Activated CD4-positive, alpha-beta T cell treated with anti-CD3 and anti-CD28 coated beads, Interleukin-2, amount 10 ng/mL, durations not matched to agents 24 days and 14 days (primary cell): ENCODE data around the gene DCP1A. TPM values are rescaled to one million over a fixed set of nuclear protein-coding genes. Genes with fewer than 3 reads are reported as not detected.
A peak's percentile ranks its signal among the peaks of the same experiment; 100 is the strongest.
"Not testable (repeated sequence)": the region's sequence is repeated elsewhere in the genome, so short reads cannot be mapped to it uniquely, and the experiment has no call there.

Experiments
- DNase-seq: peaks from one replicate; pipeline ENCODE4 v3.0.0; 2022
- H3K27ac Mint-ChIP-seq: one replicate; pipeline ENCODE4 v1.8.0; 2022; ENCODE audit warnings: mild to moderate bottlenecking, mixed read lengths
- H3K27me3 Mint-ChIP-seq: one replicate; pipeline ENCODE4 v1.8.0; 2022; ENCODE audit warnings: mixed read lengths
- H3K36me3 Mint-ChIP-seq: one replicate; pipeline ENCODE4 v1.8.0; 2022; ENCODE audit warnings: low read depth, mild to moderate bottlenecking, mixed read lengths
- H3K4me1 Mint-ChIP-seq: one replicate; pipeline ENCODE4 v1.8.0; 2021; ENCODE audit warnings: mixed read lengths
- H3K4me3 Mint-ChIP-seq: one replicate; pipeline ENCODE4 v1.8.0; 2022; ENCODE audit warnings: mild to moderate bottlenecking, moderate library complexity, mixed read lengths
- H3K9me3 Mint-ChIP-seq: one replicate; pipeline ENCODE4 v1.8.0; 2021; ENCODE audit warnings: mixed read lengths
- intact Hi-C: fragments of 100-400 bp; cut with micrococcal nuclease; formaldehyde crosslinking; loops from one replicate; pipeline ENCODE4 v1.15.1; 2023
- total RNA-seq: library from RNA; stranded (reverse); gene quantifications from 2 replicates; pipeline ENCODE4 v1.2.3, GENCODE V29; 2022

Gene DCP1A
- total RNA-seq, 1 donor from 2014 or later, result 42.1 TPM

DNA sequence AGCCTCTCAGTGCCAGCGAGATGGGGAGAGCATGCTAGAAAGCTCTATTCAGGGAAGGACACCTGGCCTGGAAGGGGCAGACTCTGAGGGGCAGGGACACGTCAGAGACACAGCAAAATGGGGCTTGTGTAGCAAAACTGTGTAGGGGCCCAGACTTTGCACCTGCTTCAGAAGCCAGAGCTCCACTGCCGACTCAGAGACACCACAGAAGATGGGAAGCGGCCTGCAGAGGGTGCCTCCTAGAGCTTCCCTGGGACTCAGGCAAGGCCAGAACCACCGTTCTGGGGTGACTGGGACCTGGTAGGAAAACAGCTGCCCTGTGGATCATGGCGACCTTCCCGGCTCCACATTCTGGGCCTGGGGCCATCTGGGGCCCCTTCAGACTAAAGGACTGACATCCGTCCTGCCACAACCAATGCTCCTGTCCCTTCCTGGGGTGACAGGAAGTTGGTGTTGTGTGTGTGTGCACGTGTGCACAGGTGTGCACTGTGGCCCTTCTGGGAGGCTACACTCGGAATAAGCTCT, 74.1 kb downstream of the DCP1A start:
- Mint-ChIP-seq H3K27me3 (no peaks in the 10 kb centered on the region), H3K9me3 (no peaks in the 10 kb centered on the region), H3K36me3 (no peaks in the 10 kb centered on the region), H3K4me3 (no peak overlapping the region), H3K4me1 (peaks cover 15% of the 10 kb centered on the region), H3K27ac (no peak overlapping the region)
- no peak for DNase-seq
- intact Hi-C loops, result no loop called here

DNA sequence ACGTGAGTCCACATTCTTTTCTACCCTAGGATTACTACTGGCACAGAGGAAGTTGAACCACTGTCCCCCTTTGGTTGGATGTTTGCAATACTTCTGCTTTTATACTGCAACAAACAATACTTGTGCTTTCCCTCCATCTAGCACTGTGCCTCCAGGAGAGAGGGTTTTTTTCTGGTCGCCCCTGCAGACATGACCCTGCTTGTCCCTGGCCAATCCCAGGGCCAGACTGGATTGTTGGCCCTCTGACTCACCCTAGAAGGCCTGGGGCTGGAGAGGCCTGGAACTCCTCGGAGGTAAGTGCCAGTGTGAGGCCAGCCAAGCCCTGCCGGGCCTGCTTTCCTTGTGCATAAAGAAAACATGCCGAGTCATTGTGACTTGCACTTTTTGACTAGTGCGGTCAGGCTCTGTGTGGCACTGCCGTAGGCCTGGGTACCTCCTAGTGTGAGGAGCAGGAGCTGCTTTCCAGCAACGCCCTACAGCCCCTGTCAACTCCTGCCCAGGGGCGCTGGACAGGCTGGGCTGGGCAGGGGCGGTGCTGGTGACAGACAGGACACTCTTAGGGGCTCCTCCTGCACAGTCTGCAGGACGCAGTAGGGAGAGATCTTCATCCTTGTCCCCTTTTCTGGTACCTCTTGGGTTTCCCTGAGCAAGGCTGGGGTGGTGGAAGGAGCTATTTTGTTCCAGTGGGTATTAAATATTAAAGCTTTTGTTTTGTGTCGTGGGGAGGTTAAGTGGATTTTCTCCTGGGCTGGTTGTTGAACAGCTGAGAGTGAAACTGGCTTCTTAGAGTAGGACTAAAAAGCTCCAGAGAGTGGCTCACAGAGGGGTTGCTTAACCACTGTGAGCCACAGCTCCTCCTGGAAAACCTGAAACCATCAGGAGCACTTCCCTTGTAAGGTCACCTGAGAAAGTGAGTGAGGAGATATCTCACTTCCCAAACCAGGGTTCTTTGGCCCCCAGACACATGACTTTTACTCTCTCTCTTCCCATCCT, 77.2 kb downstream of the DCP1A start:
- Mint-ChIP-seq H3K27ac (peak overlapping the region; percentile 54), H3K4me3 (no peak overlapping the region), H3K27me3 (peaks cover 1% of the 10 kb centered on the region), H3K36me3 (no peaks in the 10 kb centered on the region), H3K4me1 (peaks cover 12% of the 10 kb centered on the region), H3K9me3 (no peaks in the 10 kb centered on the region)
- intact Hi-C loops, result no loop called here
- DNase-seq, result peak; percentile 75

DNA sequence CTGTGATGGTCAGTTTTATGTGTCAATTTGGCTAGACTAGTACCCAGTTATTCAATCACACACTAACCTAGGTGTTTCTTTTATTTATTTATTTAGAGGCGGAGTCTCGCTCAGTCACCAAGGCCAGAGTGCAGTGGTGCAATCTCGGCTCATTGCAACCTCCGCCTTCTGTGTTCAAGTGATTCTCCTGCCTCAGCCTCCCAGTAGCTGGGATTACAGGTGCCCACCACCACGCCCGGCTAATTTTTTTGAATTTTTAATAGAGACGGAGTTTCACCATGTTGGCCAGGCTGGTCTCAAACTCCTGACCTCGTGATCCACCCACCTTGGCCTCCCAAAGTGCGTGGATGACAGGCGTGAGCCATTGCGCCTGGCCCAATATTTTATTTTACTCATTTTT, 78.2 kb downstream of the DCP1A start:
- H3K27ac Mint-ChIP-seq, DNase-seq, H3K9me3 Mint-ChIP-seq, intact Hi-C loops, H3K27me3 Mint-ChIP-seq, H3K4me3 Mint-ChIP-seq, H3K36me3 Mint-ChIP-seq: not testable (repeated sequence)
- H3K4me1 Mint-ChIP-seq, result peaks cover 11% of the 10 kb centered on the region

DNA sequence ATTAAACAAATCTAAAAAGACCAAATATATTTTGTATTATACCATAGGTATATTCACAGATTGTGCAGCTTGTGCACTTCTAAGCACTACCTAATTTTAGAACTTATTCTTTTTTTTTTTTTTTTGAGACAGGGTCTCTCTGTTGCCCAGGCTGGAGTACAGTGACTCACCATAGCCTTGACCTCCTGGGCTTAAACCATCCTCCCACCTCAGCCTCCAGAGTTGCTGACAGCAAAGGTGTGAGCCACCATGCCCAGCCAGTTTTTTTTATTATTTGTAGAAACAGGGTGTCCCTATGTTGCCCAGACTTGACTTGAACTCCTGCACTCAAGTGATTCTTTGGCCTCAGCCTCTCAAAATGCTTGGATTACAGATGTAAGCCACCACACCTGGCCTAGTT, 79.6 kb downstream of the DCP1A start:
- Mint-ChIP-seq H3K27ac (no peak overlapping the region), H3K36me3 (no peaks in the 10 kb centered on the region), H3K9me3 (no peaks in the 10 kb centered on the region), H3K4me3 (no peak overlapping the region), H3K4me1 (peaks cover 11% of the 10 kb centered on the region), H3K27me3 (peaks cover 4% of the 10 kb centered on the region)
- DNase-seq, result no peak
- intact Hi-C loops, result no loop called here

DNA sequence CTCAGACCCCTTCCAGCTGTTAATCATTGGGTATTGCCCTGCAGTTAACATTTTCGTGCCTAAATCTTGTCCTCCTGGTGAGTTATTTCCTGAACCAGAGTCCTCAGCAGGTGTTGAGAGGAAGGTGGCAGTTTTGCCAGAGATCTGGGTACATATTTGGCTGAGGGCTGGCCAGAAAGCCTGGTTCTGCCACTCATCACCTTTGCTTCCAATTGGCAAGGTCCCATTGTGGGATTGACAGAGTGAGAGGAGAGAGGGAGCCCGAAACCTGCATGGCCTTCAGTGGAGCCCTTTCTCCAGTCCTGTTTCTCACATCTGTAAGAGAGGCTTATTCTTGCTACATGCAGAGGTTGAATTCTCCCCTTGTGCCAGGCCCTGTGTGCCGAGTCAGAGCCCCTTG, 82.6 kb downstream of the DCP1A start:
- Mint-ChIP-seq H3K4me3 (no peak overlapping the region), H3K36me3 (no peaks in the 10 kb centered on the region), H3K9me3 (no peaks in the 10 kb centered on the region), H3K27me3 (peaks cover 4% of the 10 kb centered on the region), H3K4me1 (peaks cover 3% of the 10 kb centered on the region), H3K27ac (no peak overlapping the region)
- intact Hi-C loops, result no loop called here
- peak; percentile 52 for DNase-seq

DNA sequence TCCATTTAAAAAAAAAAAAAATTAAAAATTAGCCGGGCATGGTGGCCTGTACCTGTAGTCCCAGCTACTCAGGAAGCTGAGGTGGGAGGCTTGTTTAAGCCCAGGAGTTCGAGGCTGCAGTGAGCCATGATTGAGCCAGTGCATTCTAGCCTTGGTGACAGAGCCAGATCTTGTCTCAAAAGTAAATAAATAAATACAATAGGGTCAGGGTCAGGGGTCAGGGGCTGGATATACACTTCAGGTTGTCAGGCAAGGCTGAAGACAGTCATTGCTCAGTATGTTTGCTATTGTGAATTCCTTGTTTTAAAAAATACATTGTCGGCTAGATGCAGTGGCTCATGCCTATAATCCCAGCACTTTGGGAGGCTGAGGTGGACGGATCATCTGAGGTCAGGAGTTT, 83.4 kb downstream of the DCP1A start:
- H3K27me3 Mint-ChIP-seq, result peaks cover 6% of the 10 kb centered on the region
- DNase-seq, result no peak
- peaks cover 1% of the 10 kb centered on the region for H3K4me1 Mint-ChIP-seq
- no peak overlapping the region for H3K4me3 Mint-ChIP-seq
- no peaks in the 10 kb centered on the region for H3K9me3 Mint-ChIP-seq
- intact Hi-C loops, result no loop called here
- no peaks in the 10 kb centered on the region for H3K36me3 Mint-ChIP-seq
- H3K27ac Mint-ChIP-seq, result no peak overlapping the region

DNA sequence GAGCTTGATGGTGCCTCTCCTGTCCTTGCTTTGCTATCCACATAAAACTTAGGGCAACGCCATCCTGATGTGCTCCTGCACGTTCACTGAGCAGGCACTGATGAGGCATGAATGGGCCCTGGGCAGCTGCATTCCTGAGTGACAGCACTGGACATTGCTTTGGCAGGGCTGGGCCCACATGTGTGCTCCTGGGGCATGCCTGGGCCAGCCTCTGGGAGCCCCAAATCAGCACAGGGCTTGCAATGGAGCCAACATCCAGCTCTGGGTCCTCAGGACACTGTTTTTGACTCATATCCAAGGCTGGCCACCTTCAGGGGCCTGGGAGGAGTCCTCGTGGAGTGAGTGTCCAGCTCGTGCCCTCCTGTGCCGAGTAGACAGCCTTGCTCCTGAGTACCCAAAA, 85.6 kb downstream of the DCP1A start:
- no peak for DNase-seq
- no peaks in the 10 kb centered on the region for H3K9me3 Mint-ChIP-seq

DNA sequence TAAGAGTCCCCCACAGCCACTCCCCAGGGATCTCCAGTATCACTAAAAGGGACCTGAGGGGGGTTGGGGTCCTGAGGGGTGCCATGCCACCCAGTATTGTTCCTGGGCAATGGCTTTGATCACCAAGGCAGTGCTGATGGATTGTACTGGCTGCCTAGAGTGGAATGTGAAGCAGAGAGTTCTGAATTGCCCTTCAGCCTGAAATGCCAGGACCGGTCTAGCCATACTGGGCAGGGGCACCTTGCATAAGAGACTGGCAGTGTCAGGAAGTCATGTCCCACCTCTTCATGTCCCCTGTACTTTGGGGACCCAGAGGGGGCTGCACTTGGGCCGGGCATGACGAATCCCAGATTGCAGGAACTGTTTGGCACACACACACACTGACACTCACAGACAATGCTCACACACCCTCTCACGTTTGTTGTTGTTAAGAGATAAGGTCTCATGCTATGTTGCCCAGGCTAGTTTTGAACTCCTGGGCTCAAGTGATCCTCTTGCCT, 87.0 kb downstream of the DCP1A start:
- Mint-ChIP-seq H3K36me3 (no peaks in the 10 kb centered on the region), H3K27ac (no peak overlapping the region), H3K9me3 (no peaks in the 10 kb centered on the region), H3K27me3 (peaks cover 5% of the 10 kb centered on the region), H3K4me3 (no peak overlapping the region), H3K4me1 (peaks cover 7% of the 10 kb centered on the region)
- no peak for DNase-seq
- intact Hi-C loops, result no loop called here

More for the DNA sequence above, 85.6 kb downstream of the DCP1A start:
- no peak overlapping the region for H3K4me3 Mint-ChIP-seq
- H3K27me3 Mint-ChIP-seq, result peaks cover 6% of the 10 kb centered on the region
- intact Hi-C loops, result no loop called here
- no peak overlapping the region for H3K27ac Mint-ChIP-seq
- H3K4me1 Mint-ChIP-seq, result peaks cover 4% of the 10 kb centered on the region
- no peaks in the 10 kb centered on the region for H3K36me3 Mint-ChIP-seq

DNA sequence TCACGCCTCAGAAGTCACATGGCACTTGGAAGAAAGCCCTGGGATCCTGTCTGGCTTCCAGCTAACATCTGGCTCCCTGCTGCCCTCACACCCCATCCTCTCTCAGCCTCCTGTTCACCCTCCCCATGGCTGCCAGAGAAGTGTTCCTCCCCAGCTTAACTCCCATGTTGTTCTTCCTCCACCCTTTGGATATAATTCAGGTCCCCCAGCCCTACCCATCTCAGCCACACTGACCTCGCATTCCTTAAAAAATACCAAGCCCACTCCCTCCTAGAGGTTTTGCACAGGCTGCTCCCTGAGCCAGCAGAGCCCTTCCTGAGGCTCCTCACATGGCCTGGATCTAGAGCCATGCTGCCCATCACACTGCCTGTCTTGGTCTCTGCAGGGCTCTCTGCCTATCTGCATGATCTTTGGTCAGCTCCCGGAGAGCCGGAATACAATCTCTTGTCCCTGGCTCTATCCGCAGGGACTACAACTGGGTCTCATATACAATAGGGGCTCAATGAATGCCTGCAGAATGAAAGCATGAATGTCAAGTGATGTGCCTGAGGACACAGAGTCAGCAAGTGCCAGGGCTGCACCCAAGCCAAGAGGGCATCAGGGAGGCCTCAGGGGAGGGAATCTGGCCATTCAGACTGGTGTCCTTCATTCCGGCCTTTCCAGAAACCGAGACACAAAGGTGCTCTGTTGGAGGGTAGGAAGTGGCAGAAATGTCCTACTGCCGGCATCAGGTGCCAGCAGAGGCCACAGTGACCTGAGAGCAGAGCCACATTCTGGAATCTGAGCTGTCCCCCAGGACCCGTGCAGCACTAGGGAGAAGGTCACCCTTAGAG, 87.7 kb downstream of the DCP1A start:
- peaks cover 7% of the 10 kb centered on the region for H3K4me1 Mint-ChIP-seq
- DNase-seq, result no peak
- intact Hi-C loops, result no loop called here
- no peak overlapping the region for H3K27ac Mint-ChIP-seq
- no peaks in the 10 kb centered on the region for H3K9me3 Mint-ChIP-seq
- H3K27me3 Mint-ChIP-seq, result peaks cover 5% of the 10 kb centered on the region
- no peak overlapping the region for H3K4me3 Mint-ChIP-seq
- peaks cover 4% of the 10 kb centered on the region for H3K36me3 Mint-ChIP-seq

DNA sequence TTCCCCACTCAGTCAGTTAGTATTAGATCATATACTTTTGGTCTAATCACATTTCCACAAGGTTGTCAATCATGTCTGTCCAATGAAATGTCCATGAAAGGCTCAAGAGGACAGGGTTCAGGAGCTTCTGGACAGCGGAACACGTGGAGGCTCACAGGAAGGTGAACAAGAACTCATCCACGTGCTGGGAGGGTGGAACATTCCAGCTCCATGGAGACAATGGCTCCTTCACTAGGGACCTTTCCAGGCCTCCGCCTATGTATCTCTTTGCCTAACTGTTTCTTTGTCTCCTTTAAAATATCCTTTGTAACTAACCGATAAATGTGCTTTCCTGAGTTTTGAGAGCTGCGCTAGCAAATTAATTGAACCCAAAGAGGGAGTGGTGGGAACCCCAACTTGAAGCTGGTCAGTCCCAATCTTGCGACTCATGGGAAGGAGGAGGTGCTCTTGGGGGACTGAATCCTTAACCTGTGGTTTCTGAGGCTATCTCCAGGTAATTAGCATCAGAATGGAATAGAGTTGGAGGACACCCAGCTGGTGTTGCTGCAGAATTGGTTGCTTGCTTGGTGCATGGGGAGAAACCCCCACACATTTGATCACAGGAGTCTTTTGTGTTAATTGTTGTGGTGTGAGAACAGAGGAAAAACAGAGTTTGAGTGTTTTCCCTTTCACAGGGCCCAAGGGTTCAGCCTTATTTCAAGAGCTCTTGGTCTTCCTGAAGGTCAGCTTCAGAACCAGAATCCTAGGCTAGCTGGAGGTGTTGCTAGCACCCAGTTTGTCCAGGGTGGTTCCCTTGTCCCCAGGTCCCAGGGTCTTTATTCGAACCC, 88.5 kb downstream of the DCP1A start:
- Mint-ChIP-seq H3K27ac (no peak overlapping the region), H3K9me3 (no peaks in the 10 kb centered on the region), H3K4me1 (peaks cover 12% of the 10 kb centered on the region), H3K27me3 (peaks cover 2% of the 10 kb centered on the region), H3K36me3 (peaks cover 8% of the 10 kb centered on the region), H3K4me3 (no peak overlapping the region)
- intact Hi-C loops, result no loop called here
- no peak for DNase-seq

DNA sequence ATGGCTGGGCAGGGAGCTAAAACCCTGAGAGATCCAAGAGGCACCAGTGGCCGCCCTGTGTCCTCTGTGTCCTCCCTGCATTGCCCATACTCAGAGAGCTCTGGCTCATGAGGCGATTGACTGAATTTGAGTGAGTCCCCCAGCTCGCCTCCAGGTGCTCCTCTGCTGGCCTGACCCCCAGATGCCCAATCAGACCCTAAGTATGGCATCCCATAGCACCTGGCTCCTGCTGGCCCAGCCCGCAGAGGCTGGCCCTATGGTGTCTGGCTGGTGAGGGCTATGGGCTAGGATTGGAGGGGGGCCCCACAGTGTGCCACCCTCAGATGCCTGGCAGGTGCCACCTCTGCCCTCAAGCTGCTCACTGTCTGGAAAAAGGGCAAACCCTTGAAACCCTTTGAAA, 89.9 kb downstream of the DCP1A start:
- no peak for DNase-seq
- Mint-ChIP-seq H3K27me3 (peaks cover 2% of the 10 kb centered on the region), H3K4me3 (no peak overlapping the region), H3K9me3 (no peaks in the 10 kb centered on the region), H3K27ac (no peak overlapping the region), H3K4me1 (peaks cover 21% of the 10 kb centered on the region), H3K36me3 (peaks cover 16% of the 10 kb centered on the region)
- intact Hi-C loops, result no loop called here

DNA sequence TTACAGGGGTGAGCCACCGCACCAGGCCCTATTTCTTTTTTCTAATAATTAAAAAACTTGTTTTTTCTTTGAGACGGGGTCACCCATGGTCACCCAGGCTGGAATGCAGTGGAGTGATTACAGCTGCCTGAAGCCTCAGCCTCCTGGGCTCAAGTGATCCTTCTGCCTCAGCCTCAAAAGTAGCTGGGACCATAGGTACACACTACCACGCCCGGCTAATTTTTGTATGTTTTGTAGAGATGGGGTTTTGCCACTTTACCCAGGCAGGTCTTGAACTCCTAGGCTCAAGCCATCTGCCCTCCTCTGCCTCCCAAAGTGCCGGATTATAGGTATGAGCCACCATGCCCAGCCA, 90.7 kb downstream of the DCP1A start:
- intact Hi-C loops, result no loop called here
- no peaks in the 10 kb centered on the region for H3K9me3 Mint-ChIP-seq
- H3K27ac Mint-ChIP-seq, result peak overlapping the region; percentile 62
- peaks cover 20% of the 10 kb centered on the region for H3K36me3 Mint-ChIP-seq
- DNase-seq, result no peak
- peaks cover 26% of the 10 kb centered on the region for H3K4me1 Mint-ChIP-seq
- H3K27me3 Mint-ChIP-seq, result peaks cover 2% of the 10 kb centered on the region
- no peak overlapping the region for H3K4me3 Mint-ChIP-seq
